ENCODE results near the gene COA8.

COA8 gene

DNA sequence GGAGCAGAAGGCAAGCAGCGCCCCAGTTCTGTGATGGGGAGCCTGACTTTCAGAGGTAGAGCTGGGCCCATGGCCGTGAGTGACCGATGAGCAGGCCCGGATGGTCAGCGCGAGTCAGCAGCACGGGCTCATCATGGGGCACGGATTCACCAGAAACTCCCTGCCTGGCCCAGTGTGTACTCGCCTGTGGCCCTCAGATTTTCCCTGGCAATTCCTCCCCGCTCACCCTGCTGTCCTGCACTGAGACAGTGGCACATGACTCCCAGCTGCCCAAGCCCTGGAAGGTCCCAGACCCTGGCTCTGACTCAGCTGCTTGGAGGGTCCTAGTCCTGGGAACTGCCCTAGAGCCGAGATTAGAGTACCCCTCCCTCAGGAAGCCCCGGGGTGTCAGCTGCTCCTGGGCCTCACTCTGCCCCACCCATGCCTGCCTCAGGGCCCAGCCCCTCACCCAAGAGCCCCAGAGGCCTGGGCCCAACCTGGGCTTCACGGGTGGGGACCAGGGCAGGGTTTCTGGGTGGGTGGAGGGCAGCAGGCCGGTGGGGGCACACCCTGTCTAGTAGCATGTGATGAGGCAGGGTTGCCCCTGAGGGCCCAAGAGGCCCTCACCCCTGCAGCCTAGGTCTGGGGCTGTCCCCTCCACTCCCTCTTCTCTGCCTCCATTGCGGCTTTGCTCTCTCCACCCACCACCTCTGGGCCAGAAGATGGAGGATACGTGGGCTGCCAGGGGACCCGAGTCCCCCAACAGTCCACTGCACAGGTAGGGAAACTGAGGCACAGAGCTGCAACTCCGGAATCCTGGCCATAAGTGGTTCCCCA, 25.4 kb upstream of the COA8 start:
- DNase-seq: no peak

DNA sequence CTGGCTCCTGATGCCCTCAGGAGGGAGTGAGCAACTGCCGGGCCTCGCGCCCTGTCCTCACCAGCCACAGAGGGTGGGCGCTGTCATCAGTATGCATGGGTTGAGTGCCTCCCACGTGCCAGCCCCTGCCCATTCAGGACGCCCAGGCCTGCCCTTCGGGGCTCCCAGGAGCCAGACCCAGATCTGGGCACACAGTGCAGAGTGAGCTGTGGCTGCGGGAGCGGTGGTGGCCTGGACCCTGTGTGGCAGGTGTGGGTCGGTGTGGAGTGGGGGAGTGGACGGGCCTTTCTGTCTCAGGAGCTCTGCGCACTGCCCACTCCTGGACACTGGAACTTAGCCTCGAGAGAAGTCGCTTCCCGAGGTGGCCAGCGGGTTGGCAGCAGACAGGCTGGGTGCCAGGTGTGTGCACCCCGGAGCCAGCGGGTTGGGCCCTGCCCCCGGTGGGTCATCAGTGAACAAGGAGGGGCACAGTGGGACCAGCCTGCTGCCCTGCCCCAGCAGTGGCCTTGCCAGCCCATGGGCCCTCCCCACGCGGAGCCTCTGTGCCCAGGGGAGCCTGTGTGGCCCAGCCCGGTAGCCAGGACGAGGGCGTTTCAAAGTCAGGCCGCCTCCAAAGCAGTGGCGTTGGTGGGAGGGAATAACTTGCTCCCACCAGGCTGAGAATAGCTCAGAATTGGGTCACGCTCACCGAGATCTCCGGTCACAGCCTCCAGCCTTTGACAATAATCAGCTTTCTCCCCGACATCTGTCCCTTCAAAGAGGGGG, 24.3 kb upstream of the COA8 start:
- DNase-seq: no peak

DNA sequence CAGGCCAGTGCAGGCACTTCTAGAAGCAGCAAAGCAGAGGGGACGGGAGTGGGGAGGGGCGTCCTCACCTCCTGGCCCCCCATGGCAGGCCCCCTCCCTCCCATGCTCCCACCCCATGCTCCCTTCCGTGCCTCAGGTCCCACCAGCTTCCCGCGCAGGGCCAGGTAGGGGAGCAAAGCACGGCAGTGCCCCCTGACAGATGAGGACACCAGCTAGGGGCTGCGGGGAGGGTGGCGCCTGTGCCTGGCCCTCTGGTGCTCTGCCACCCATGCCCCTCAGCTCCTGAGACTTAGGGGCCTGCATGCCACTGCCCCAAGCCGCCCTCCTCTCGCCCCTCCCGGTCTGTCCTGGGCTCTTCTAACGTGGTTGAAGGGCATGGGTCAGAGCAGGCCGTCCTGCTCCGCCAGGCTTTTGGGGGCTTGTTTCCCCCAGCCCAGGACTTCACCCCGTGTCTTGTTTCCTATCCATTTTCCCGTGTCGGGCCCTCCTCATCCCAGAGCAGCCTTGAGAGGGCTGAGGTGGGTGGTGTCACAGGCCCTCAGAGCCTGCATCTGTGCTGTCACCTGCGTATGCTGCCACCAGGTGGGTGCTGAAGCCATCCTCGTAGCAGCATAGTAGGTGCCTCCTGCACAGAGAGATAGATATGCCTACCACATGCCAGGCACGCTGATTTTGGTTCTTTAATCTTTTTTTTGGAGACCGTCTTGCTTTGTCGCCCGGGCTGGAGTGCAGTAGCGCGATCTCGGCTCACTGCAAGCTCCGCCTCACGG, 23.5 kb upstream of the COA8 start:
- DNase-seq: no peak

DNA sequence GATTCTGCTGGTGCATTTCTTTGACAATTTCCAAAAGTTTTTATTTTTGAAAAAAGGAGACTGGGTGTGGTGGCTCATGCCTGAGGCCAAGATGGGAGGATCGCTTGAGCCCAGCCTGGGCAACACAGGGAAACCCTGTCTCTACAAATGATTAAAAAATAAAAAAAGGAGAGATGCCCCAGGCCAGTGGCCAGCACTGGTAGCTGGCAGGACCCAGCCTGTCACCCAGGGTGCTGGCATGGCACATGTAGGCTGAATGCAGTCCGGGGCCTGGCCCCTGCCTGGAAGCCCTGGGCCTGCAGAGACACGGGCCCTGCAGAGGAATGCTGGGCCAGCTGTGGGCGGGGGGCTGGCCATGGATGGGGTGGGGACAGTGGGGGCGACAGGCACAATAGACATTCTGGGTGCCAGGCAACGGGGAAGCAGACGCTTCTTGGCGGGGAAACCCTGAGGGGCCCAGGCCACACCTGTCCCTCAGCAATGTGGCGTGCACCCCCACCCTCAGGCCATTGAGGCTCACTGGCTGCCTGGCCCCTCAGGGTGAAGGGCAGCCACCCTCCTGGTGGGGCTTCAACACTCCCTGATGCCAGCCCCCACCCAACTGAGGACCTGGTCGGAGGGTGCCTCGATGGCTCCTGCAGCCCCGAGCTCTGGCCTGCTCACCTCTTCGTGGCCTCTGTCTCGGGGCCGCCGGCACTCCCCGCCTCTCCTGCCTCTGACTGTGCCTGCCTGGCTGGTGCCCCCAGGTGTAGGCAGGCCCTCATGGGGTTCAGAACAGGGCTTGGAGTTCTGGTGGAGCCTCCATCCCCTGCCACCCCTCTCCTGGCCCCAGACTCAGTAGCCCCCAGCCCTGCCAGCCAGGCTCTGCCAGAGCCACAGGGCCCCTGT, 21.7 kb upstream of the COA8 start:
- no peak for DNase-seq

DNA sequence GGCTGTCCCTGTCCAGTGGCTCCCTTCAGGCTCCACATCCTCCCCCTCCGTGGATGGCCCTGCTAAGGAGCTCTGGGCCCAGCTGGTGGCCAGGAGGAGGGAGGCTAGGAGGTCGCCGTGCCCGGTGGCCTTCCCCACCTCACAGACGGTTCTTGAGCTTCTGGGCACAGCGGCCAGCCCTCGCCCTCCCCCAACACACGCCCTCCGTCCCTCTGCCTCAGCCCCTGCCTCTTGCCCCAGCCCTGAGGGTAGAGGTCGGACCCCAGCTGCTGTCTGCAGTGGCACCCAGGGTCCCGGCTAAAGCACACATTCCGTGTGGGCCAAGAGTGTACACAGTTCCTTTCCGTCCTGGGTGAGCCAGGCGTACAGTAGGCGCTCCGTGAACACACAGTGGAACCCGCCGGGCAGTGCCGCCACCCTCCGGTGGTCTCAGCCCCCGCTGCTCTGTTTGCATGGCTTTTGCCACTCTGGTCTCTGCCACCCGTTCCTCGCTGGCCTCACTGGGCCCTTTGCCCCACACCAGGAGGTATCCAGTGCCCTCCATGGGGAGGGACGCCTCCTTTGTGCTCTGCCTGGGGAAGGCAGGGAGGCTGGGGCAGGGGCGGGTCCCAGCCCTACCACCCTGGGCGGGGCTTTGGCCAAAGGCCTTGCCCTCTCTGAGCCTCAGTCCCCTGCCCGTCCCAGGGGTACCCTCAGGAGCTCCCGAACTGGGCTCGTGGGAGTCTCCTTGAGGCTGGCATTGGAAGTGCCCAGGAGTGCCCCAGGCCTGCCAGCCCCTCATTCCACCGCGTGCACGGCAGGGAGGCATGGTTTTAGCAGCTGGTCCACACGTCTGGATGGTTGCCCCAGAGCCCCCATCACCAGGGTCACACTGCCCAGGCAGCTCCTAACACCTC, 20.8 kb upstream of the COA8 start:
- no peak for DNase-seq

DNA sequence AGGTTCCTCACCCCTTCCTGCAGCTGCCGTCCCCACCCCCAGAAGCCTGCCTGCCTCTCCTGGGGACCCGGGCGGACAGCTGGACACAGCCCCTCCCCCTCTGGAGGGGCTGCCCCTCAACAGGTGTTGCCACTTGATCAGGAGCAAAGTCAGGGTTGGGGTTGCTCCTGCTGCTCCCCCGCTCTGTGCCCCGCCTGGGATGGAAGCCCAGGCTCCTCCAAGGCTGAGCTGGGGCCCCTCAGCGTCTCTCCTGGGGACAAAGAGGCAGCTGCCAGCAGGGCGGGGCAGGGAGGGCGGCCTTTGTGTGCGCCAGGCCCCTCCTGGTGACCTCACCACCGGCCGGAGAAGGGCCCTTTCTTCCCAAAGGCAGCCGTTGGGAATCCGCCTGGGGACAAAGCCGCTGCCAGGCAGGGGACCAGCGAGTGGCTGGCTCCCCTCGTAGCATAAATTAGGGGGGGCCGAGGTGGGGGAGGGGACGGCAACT, 20.1 kb upstream of the COA8 start:
- no peak for DNase-seq

DNA sequence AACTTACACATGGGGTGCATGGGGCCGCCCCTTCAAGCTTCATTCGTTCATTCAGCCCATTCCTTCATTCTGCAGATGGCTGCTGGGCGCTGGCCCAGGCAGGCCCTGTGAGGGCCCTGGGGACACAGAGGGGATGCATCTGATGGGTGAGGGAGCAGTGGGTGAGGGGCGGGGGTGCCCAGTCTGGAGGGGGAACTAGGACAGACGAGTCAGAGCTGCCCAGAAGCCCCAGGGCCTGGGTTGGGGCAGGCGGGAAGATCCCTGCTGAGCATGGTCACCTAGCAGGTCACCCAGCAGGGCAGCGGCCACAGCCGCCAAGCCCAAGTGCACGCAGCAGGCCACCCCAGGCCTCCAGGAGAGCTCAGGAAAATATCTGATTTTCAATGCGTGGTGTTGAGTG, 19.6 kb upstream of the COA8 start:
- no peak for DNase-seq

DNA sequence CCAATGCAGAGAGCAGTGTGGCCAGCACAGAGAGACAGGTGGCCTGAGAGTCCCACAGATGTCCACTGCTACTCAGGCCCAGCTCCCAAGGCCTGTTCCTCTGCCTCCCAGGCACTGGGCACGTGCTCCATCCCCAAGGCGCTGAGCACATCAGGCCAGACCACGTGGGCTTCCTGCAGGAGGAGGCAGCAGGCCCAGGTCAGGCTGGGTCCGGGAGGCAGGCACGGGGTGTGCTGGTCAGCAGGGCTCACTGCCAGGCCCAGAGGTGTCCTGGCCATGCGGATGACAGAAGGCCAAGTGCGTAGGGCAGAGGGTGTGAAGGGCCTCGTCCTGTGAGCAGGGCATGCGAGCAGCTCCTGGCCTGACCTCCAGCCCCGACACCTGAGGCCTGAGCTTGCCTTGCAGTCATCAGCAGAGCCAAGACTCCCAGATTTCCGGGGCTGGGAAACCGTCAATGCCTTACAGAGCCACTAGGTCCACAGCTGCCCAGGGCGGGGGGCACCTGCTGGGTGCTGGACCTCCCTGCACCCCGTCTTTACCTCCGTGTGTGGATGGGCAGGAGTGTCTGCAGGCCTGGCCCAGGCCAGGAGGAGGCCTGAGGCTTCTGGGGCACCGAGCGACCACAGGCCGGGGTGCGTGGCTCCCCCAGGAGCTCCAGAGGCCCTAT, 18.9 kb upstream of the COA8 start:
- DNase-seq: no peak

DNA sequence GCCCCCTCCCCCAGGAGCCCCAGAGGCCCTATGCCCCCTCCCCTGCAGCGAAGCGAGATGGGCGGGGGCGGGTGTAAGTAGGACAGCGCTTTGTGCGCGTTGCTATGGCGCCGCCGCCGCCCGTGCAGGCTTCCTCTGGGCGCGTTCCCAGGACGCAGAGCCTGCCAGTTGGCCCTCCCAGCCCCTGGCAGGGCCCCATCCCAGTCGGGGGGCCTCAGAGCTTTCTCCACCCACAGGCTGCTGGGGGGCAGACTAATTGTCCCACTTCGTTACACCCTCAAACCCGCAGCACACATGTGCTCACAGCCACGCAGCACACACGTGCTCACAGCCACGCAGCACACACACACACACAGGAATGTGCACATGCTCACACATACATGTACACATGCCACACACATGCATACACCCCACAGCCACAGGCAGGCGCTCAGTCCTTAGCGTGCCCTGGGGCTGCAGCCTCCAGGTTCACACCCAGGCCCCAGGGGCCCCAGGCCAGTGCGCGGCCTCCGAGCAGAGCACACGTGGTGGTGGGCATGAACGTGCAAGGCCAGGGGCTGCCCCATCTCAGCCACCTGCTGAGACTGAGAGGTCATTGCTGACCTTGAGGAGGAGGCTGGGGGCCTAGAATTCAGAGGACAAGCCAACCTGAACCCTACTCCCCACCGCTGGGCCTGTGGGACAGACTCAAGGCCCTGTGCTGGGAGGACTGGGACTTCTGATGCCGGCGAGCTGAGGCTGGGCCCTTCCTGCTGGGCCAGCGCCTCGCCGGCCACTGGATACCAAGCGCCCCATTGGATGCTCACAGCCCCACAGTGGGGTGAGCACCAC, 18.2 kb upstream of the COA8 start:
- no peak for DNase-seq

DNA sequence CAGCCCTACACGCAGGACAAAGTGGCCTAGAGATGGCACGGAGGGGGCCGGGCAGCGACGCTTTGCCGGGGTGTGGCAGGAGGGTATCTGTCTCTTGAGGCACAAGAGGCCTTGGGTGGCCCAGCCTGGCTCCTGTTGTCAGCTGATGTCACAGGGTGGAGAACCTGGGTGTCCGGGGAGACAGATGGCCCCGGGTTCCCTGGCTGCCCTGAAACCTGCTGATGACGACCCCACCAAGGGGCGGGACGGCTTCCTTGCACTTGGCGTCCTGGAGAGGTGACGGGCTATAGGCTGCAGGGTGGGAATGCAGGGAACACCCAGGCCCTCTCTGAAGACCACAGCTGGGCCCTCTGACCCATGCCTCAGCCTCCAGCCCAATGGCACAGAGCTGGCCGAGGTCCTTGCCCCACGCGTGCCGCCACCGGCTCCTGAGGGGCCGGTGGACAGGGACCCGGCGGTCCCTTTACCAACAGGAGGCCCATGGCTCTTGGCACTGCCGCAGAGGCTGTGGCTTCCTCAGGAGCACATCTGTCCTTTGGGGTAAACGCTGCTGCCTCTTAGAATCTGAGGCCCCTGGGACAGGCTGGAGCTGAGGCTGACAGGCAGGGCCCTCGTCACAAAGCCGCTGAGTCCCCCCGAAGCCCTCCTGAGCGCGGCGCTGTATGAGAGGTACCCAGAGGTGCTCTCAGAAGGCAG, 17.4 kb upstream of the COA8 start:
- no peak for DNase-seq

DNA sequence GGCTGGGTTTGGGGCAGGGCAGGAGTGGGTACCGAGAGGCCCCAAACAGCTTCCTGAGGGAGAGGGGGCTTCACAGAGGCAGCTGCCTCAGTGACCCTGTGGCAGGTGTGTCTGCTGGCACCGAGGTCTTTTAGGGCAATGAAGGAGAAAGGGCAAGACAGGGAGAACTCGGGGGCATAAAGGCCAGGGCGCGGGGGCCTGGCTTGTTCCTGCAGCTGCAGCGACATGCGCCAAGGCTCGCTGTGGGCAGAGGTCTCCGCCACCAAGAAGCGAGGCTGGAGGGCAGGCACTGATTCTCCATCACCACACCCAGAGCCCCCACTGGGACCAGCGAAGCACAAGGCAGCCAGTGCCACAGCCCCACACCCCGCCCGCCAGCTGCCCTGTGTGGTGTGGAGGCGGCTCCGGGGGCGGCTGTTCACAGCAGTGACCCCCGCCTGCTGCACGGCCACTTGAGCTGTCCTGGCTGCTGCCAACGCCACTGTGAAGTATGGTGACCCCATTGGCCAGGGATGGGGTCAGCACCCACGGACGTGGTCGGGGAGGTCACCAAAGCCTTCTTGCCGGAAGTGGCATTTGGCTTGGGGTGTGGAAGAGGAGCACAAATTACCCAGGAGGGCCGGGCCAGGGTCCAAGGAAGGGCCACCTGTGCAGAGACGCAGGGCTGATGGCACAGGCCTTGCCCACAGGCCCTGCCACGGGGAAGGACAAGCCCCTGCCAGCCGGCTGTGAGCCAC, 16.7 kb upstream of the COA8 start:
- DNase-seq: no peak

DNA sequence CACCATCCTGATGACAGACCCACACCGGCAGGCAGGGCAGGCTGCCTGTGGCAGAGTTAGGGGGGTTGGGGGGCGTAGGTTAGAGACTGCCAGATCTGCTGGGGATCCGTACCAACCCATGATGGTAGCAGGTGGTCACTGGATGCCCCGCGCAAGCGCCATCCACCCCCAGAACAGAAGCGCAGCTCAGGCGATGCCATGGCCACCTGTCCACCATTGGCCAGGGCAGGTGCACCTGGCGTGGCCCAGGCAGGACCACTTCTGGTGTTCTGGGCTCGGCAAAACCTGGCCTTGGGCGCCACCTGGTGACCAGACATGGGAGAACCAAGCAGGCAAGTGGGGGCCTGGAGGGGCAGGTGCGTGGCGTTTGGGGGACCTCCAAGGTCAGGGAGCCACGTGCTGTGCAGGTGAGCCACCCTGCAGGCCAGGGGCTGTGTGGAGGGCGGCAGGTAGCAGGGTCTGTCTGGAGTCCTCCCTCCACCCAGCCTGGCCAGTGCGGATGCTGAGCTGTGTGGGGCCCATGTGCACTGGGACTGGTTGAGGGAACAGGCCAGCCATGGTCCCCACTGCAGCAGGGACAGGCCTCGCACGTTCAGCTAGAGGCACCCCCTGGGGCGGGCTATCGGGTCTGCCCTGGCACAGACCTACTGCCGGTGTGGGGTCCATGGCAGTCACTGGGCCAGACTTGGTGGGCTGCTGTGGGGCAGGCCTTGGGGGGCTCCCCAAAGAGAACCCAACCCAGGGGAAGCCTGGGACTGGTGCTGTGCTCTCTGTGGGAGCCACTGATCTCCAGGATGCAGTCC, 15.9 kb upstream of the COA8 start:
- DNase-seq: peak; percentile 72 to 79

DNA sequence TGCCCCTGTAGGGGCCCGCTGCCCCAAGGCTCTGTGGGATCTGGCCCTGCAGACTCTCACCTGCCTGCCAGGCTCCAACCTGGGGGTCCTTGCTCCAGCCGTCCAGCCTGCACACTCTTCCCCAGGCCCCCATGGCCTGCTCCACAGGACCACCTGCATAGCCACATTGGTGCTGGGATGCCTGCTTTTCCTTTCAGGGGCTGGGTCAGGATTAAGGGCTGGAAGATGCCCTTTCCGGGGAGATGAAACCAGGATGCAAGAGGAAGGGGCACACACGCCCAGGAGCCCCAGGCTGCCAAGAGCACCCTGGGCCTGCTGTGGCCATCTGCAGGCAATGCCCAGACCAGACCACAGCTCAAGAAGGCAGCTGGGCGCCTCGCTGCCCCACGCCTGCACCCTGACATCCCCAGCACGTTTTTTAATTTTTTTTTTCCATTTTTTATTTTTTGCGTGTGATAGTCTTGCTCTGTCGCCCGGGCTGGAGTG, 15.3 kb upstream of the COA8 start:
- no peak for DNase-seq

DNA sequence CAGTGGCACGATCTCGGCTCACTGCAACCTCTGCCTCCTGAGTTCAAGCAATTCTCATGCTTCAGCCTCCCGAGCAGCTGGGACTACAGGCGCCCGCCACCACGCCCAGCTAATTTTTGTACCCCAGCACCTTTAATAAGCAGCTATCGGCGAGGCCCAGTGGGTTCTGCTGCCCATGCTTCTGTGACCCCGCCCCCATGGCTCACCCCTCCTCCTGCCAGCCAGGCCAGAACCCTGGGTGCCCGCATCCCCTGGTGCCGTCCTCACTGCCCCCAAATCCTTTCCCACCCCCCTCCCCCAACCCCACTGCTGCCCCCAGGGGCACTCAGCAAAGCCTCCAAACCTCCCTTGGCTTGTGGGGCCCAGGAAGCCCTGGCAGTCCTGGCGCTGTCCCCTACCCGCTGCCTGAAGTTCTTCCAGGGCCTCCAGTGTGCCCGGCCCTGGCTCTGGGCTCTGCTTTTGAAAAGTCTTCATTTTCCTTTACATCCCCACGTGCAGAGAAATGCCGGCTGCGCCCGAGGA, 14.8 kb upstream of the COA8 start:
- DNase-seq: no peak

DNA sequence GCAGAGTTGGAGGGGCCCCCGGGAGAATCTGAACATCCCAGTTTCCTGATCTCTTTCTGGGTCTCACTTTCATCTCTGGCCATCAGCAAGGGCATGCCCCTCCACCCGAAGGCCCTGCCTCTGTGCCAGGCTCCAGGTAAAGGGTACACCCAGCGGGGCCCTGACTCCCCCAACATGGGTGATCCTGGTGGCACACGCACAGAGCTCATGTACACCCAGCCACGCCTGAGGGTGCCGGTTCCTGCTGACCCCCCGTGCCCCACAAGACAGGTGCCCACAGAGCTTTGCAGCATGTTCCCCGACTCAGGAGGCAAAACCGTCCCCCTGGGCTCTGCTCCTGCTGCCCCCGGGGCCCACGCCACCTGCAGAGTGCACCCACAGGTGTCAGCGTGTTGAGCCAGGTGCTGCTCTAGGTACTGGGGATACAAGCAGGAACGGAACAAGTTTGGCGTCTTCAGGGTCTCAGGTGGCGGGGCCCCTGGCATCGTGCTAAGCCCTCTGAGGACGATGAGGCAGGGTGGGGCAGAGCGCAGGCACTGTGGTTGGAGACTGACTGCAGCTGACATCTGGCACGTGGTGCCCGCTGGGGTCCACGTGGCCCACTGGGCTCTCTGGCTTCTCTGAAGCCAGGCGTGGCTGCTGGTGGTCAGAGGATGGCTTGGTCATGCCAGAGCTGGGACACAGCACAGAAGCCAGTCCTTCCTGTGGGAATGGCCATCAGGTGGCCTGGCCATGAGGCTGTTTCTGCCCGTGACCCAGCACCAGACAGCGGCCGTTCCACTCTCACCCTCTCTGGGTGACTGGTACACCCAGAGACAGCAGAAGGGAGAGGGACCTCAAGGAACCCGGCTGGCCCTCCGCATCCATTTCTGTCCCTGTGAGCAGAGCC, 14.1 kb upstream of the COA8 start:
- DNase-seq: no peak

Measured in CD4-positive, alpha-beta T cell treated with Interleukin-1 beta for 1 hour (primary cell).